T-helper 2 cell treated with Interferon-gamma antibody and Interleukin-4, amounts not matched to agents 5 μg/mL and 100 μg/mL, for 36 hours (primary cell): ENCODE data around the gene APOM.
A peak's percentile ranks its signal among the peaks of the same experiment; 100 is the strongest.

ENCODE experiments used
- DNase-seq: peaks from one replicate; pipeline ENCODE4 v3.0.0; 2021; ENCODE audit warnings: low spot score
- H3K27ac Mint-ChIP-seq: one replicate; pipeline ENCODE4 v1.8.0; 2021; ENCODE audit warnings: mild to moderate bottlenecking, mixed read lengths
- H3K27me3 Mint-ChIP-seq: one replicate; pipeline ENCODE4 v1.8.0; 2021; ENCODE audit warnings: low read depth, mixed read lengths
- H3K36me3 Mint-ChIP-seq: one replicate; pipeline ENCODE4 v1.8.0; 2021; ENCODE audit warnings: low read depth, mixed read lengths
- H3K4me1 Mint-ChIP-seq: one replicate; pipeline ENCODE4 v1.8.0; 2021; ENCODE audit warnings: low read depth, mixed read lengths
- H3K4me3 Mint-ChIP-seq: one replicate; pipeline ENCODE4 v1.8.0; 2022; ENCODE audit warnings: mild to moderate bottlenecking, moderate library complexity, mixed read lengths
- H3K9me3 Mint-ChIP-seq: one replicate; pipeline ENCODE4 v1.8.0; 2021; ENCODE audit warnings: mixed read lengths

The APOM gene

GRCh38 chr6:31658158-31658688, 2.5 kb downstream of the APOM start:
- peaks cover 51% of the 10 kb centered on the region for H3K36me3 Mint-ChIP-seq
- H3K27me3 Mint-ChIP-seq = no peaks in the 10 kb centered on the region
- peaks cover 53% of the 10 kb centered on the region for H3K4me1 Mint-ChIP-seq
- H3K27ac Mint-ChIP-seq = peak overlapping the region; percentile 82
- H3K4me3 Mint-ChIP-seq = peak overlapping the region; percentile 98
- no peak for DNase-seq
- H3K9me3 Mint-ChIP-seq = no peaks in the 10 kb centered on the region

GRCh38 chr6:31658983-31659648, 3.4 kb downstream of the APOM start:
- Mint-ChIP-seq H3K27ac (peak overlapping the region; percentile 90), H3K9me3 (no peaks in the 10 kb centered on the region), H3K4me1 (peaks cover 58% of the 10 kb centered on the region), H3K4me3 (peak overlapping the region; percentile 98), H3K36me3 (peaks cover 59% of the 10 kb centered on the region), H3K27me3 (no peaks in the 10 kb centered on the region)
- no peak for DNase-seq

- H3K4me1 Mint-ChIP-seq = peaks cover 64% of the 10 kb centered on the region
- H3K4me3 Mint-ChIP-seq = peak overlapping the region; percentile 98
- H3K27ac Mint-ChIP-seq = peak overlapping the region; percentile 90
- H3K36me3 Mint-ChIP-seq = peaks cover 66% of the 10 kb centered on the region
- DNase-seq = peak; percentile 47
- no peaks in the 10 kb centered on the region for H3K9me3 Mint-ChIP-seq
- no peaks in the 10 kb centered on the region for H3K27me3 Mint-ChIP-seq
Measured at GRCh38 chr6:31659649-31660380, 4.1 kb downstream of the APOM start.

GRCh38 chr6:31660381-31661261, 4.9 kb downstream of the APOM start, which contains the start of gene C6orf47:
TSS of gene C6orf47 (minus strand) at chr6:31660778. CDS start at chr6:31659947, 831 bp downstream.
- Mint-ChIP-seq H3K9me3 (no peaks in the 10 kb centered on the region), H3K36me3 (peaks cover 65% of the 10 kb centered on the region)

GRCh38 chr6:31661262-31662123, 5.8 kb downstream of the APOM start:
- DNase-seq = no peak
- H3K27ac Mint-ChIP-seq = peak overlapping the region; percentile 79
- no peaks in the 10 kb centered on the region for H3K9me3 Mint-ChIP-seq
- H3K4me1 Mint-ChIP-seq = peaks cover 58% of the 10 kb centered on the region
- peaks cover 64% of the 10 kb centered on the region for H3K36me3 Mint-ChIP-seq
- no peaks in the 10 kb centered on the region for H3K27me3 Mint-ChIP-seq
- peak overlapping the region; percentile 82 for H3K4me3 Mint-ChIP-seq

More at GRCh38 chr6:31660381-31661261, 4.9 kb downstream of the APOM start, which contains the start of gene C6orf47:
- peaks cover 63% of the 10 kb centered on the region for H3K4me1 Mint-ChIP-seq
- DNase-seq = peak; percentile 77
- H3K27ac Mint-ChIP-seq = peak within 1 kb of the TSS; percentile 90
- H3K27me3 Mint-ChIP-seq = no peaks in the 10 kb centered on the region
- peak within 1 kb of the TSS; percentile 98 for H3K4me3 Mint-ChIP-seq

- H3K4me1 Mint-ChIP-seq = peaks cover 60% of the 10 kb centered on the region
- peak overlapping the region; percentile 58 for H3K27ac Mint-ChIP-seq
- peaks cover 65% of the 10 kb centered on the region for H3K36me3 Mint-ChIP-seq
- no peak for DNase-seq
- peak overlapping the region; percentile 58 for H3K4me3 Mint-ChIP-seq
- no peaks in the 10 kb centered on the region for H3K27me3 Mint-ChIP-seq
- H3K9me3 Mint-ChIP-seq = no peaks in the 10 kb centered on the region
Measured at GRCh38 chr6:31662124-31662723, 6.5 kb downstream of the APOM start.

GRCh38 chr6:31663126-31663960, 7.6 kb downstream of the APOM start:
- H3K36me3 Mint-ChIP-seq = peaks cover 65% of the 10 kb centered on the region
- peaks cover 59% of the 10 kb centered on the region for H3K4me1 Mint-ChIP-seq

GRCh38 chr6:31663961-31664789, 8.5 kb downstream of the APOM start:
- Mint-ChIP-seq H3K9me3 (no peaks in the 10 kb centered on the region), H3K36me3 (peaks cover 71% of the 10 kb centered on the region)

More at GRCh38 chr6:31663126-31663960, 7.6 kb downstream of the APOM start:
- Mint-ChIP-seq H3K27me3 (no peaks in the 10 kb centered on the region), H3K27ac (peak overlapping the region; percentile 97), H3K4me3 (peak overlapping the region; percentile 98), H3K9me3 (no peaks in the 10 kb centered on the region)
- no peak for DNase-seq

GRCh38 chr6:31664790-31665500, 9.3 kb downstream of the APOM start, which contains the start of gene GPANK1:
TSS of gene GPANK1 (minus strand) at chr6:31664997. CDS start at chr6:31664478, 519 bp downstream.
- Mint-ChIP-seq H3K36me3 (peaks cover 72% of the 10 kb centered on the region), H3K9me3 (no peaks in the 10 kb centered on the region), H3K4me1 (peaks cover 55% of the 10 kb centered on the region), H3K4me3 (peak within 1 kb of the TSS; percentile 98), H3K27me3 (no peaks in the 10 kb centered on the region), H3K27ac (peak within 1 kb of the TSS; percentile 97)
- peak; percentile 92 for DNase-seq

More at GRCh38 chr6:31663961-31664789, 8.5 kb downstream of the APOM start:
- peak overlapping the region; percentile 98 for H3K4me3 Mint-ChIP-seq
- H3K27me3 Mint-ChIP-seq = no peaks in the 10 kb centered on the region
- peaks cover 62% of the 10 kb centered on the region for H3K4me1 Mint-ChIP-seq
- peak overlapping the region; percentile 97 for H3K27ac Mint-ChIP-seq
- DNase-seq = no peak

GRCh38 chr6:31665501-31666336, 10.0 kb downstream of the APOM start, which contains the start of gene CSNK2B:
TSS of gene CSNK2B (plus strand) at chr6:31666080. CDS start at chr6:31666832, 752 bp downstream.
- peaks cover 75% of the 10 kb centered on the region for H3K36me3 Mint-ChIP-seq
- DNase-seq = peak; percentile 98
- peaks cover 53% of the 10 kb centered on the region for H3K4me1 Mint-ChIP-seq
- H3K9me3 Mint-ChIP-seq = no peaks in the 10 kb centered on the region
- peak within 1 kb of the TSS; percentile 97 for H3K27ac Mint-ChIP-seq
- no peaks in the 10 kb centered on the region for H3K27me3 Mint-ChIP-seq
- H3K4me3 Mint-ChIP-seq = peak within 1 kb of the TSS; percentile 98
